Activated naive CD4-positive, alpha-beta T cell treated with Interleukin-2 at 50 U/mL for 16 hours (primary cell): ENCODE data around the gene MTA3.
"Not testable (repeated sequence)": the region's sequence is repeated elsewhere in the genome, so short reads cannot be mapped to it uniquely, and the experiment has no call there.

Source experiments
- DNase-seq: peaks from one replicate; pipeline ENCODE4 v3.0.0-alpha.2; 2020

MTA3 gene

GRCh38 chr2:42675815-42676214 is 107.4 kb downstream of the MTA3 start:
- DNase-seq: no peak

GRCh38 chr2:42685303-42685702 is 116.9 kb downstream of the MTA3 start:
- DNase-seq: no peak

GRCh38 chr2:42693013-42693615 is 124.7 kb downstream of the MTA3 start:
- no peak for DNase-seq

- no peak for DNase-seq
Measured at GRCh38 chr2:42693688-42694479, 125.5 kb downstream of the MTA3 start.

- DNase-seq: no peak
Measured at GRCh38 chr2:42696987-42697386, 128.6 kb downstream of the MTA3 start.

- DNase-seq: no peak
Measured at GRCh38 chr2:42698940-42699339, 130.5 kb downstream of the MTA3 start.

- DNase-seq: no peak
Measured at GRCh38 chr2:42706836-42707235, 138.4 kb downstream of the MTA3 start.

- no peak for DNase-seq
Measured at GRCh38 chr2:42708179-42708578, 139.7 kb downstream of the MTA3 start.

GRCh38 chr2:42711896-42712295 is 143.5 kb downstream of the MTA3 start:
- DNase-seq: no peak

GRCh38 chr2:42712934-42713333 is 144.5 kb downstream of the MTA3 start:
- no peak for DNase-seq

- no peak for DNase-seq
Measured at GRCh38 chr2:42713920-42714319, 145.5 kb downstream of the MTA3 start.

GRCh38 chr2:42714686-42715085 is 146.3 kb downstream of the MTA3 start:
- no peak for DNase-seq

- DNase-seq: no peak
Measured at GRCh38 chr2:42721898-42722297, 153.5 kb downstream of the MTA3 start.

- DNase-seq: no peak
Measured at GRCh38 chr2:42722320-42723190, 154.1 kb downstream of the MTA3 start.

GRCh38 chr2:42723465-42723864 is 155.0 kb downstream of the MTA3 start:
- DNase-seq: no peak

- DNase-seq: no peak
Measured at GRCh38 chr2:42724886-42725285, 156.5 kb downstream of the MTA3 start.

GRCh38 chr2:42725657-42726056 is 157.2 kb downstream of the MTA3 start:
- DNase-seq: no peak

- no peak for DNase-seq
Measured at GRCh38 chr2:42726680-42727079, 158.2 kb downstream of the MTA3 start.

GRCh38 chr2:42731316-42731715 is 162.9 kb downstream of the MTA3 start:
- not testable (repeated sequence) for DNase-seq

- DNase-seq: no peak
Measured at GRCh38 chr2:42733852-42734251, 165.4 kb downstream of the MTA3 start.

- DNase-seq: no peak
Measured at GRCh38 chr2:42736598-42737322, 168.3 kb downstream of the MTA3 start.

GRCh38 chr2:42741140-42741539 is 172.7 kb downstream of the MTA3 start:
- no peak for DNase-seq
